Measurements from ENCODE around the gene PRKAA1. TPM values are rescaled to one million over a fixed set of nuclear protein-coding genes. Genes with fewer than 3 reads are reported as not detected.

The PRKAA1 gene
- 30.5 and 38.5 TPM in 2 replicates for total RNA-seq

- TF ChIP-seq CTCF (conservative IDR thresholded peaks at IDR 0.05; ENCODE audit: low read depth, low read length), result peak; percentile 33
- DNase-seq (ENCODE audit: low read depth), result no peak
- H3K4me3 ChIP-seq (ENCODE audit: low read depth, low read length), result peak within 1 kb of the TSS; percentile 94
These were observed at the start of gene PRKAA1 for GRCh38 chr5:40798012-40798800. Gene PRKAA1 (minus strand): TSS chr5:40798374. CDS start chr5:40798189, 185 bp downstream.

GRCh38 chr5:40847525-40847924 lies 49.4 kb upstream of the PRKAA1 start:
- TF ChIP-seq CTCF (conservative IDR thresholded peaks at IDR 0.05; ENCODE audit: low read depth, low read length), result no peak
- DNase-seq (ENCODE audit: low read depth), result no peak
- no peak overlapping the region for H3K4me3 ChIP-seq (ENCODE audit: low read depth, low read length)

GRCh38 chr5:40846371-40846770 lies 48.2 kb upstream of the PRKAA1 start:
- DNase-seq (ENCODE audit: low read depth), result no peak
- no peak for TF ChIP-seq CTCF (conservative IDR thresholded peaks at IDR 0.05; ENCODE audit: low read depth, low read length)
- H3K4me3 ChIP-seq (ENCODE audit: low read depth, low read length), result no peak overlapping the region

GRCh38 chr5:40844565-40844964 lies 46.4 kb upstream of the PRKAA1 start:
- H3K4me3 ChIP-seq (ENCODE audit: low read depth, low read length), result no peak overlapping the region
- DNase-seq (ENCODE audit: low read depth), result no peak
- no peak for TF ChIP-seq CTCF (conservative IDR thresholded peaks at IDR 0.05; ENCODE audit: low read depth, low read length)

- TF ChIP-seq CTCF (conservative IDR thresholded peaks at IDR 0.05; ENCODE audit: low read depth, low read length), result no peak
- DNase-seq (ENCODE audit: low read depth), result no peak
- peak overlapping the region; percentile 46 for H3K4me3 ChIP-seq (ENCODE audit: low read depth, low read length)
These were observed 44.2 kb upstream of the PRKAA1 start for GRCh38 chr5:40842351-40842750.

GRCh38 chr5:40841068-40841805 lies 43.1 kb upstream of the PRKAA1 start, which contains the start of gene CARD6:
Gene CARD6 (plus strand): TSS chr5:40841367. CDS start chr5:40841383, 16 bp downstream.
- TF ChIP-seq CTCF (conservative IDR thresholded peaks at IDR 0.05; ENCODE audit: low read depth, low read length), result no peak
- H3K4me3 ChIP-seq (ENCODE audit: low read depth, low read length), result peak within 1 kb of the TSS; percentile 46
- no peak for DNase-seq (ENCODE audit: low read depth)

All from epithelial cell of proximal tubule (primary cell).